AG04450 (cell line): ENCODE measurements around the gene ARFGAP1. TPM values are rescaled to one million over a fixed set of nuclear protein-coding genes. Genes with fewer than 3 reads are reported as not detected.

ENCODE experiments used
- CTCF ChIA-PET: fragments of 300-600, 350-600 bp; formaldehyde crosslinking; extraction: SDS; loops from one replicate; lab custom pipeline; 2022; ENCODE audit warnings: antibody characterized with exemption, inconsistent platforms; lab: Charles Lee
- POLR2A ChIA-PET: fragments of 350-600 bp; formaldehyde crosslinking; extraction: SDS; loops from one replicate; lab custom pipeline; 2021; ENCODE audit warnings: antibody characterized with exemption, inconsistent platforms; lab: Yijun Ruan, JAX
- DNase-seq: peaks from one replicate; pipeline ENCODE4 v3.0.0-alpha.2; 2011; ENCODE audit warnings: low read depth, low spot score
- H3K27ac ChIP-seq: one replicate; pipeline ENCODE4 v1.5.1; 2012; ENCODE audit warnings: low read depth, low read length, control low read depth
- H3K27me3 ChIP-seq: one replicate; pipeline ENCODE4 v1.6.0; 2012; ENCODE audit warnings: low read length; ENCODE audit not compliant: control insufficient read depth, insufficient read depth
- H3K4me3 ChIP-seq: 2 replicates; pipeline ENCODE4 v1.5.1; 2011; ENCODE audit warnings: mild to moderate bottlenecking, low read depth, low read length, control low read depth
- H3K9me3 ChIP-seq: 2 replicates; pipeline ENCODE4 v1.5.1; 2012; ENCODE audit warnings: low read length; ENCODE audit not compliant: control insufficient read depth, insufficient read depth
- polyA plus RNA-seq: library from polyadenylated mRNA; depleted of rRNA; stranded (reverse); fragments of >200 nt; gene quantifications from 2 replicates; pipeline ENCODE4 v1.2.3, GENCODE V29; 2011
- TF ChIP-seq, protein P1 (sequence below): IDR thresholded peaks from 2 replicates; pipeline ENCODE4 v1.5.1; 2011; ENCODE audit warnings: low read depth, low read length, control low read depth, inconsistent platforms

Gene ARFGAP1
- polyA plus RNA-seq, 1 experiment: 52.6 TPM

DNA sequence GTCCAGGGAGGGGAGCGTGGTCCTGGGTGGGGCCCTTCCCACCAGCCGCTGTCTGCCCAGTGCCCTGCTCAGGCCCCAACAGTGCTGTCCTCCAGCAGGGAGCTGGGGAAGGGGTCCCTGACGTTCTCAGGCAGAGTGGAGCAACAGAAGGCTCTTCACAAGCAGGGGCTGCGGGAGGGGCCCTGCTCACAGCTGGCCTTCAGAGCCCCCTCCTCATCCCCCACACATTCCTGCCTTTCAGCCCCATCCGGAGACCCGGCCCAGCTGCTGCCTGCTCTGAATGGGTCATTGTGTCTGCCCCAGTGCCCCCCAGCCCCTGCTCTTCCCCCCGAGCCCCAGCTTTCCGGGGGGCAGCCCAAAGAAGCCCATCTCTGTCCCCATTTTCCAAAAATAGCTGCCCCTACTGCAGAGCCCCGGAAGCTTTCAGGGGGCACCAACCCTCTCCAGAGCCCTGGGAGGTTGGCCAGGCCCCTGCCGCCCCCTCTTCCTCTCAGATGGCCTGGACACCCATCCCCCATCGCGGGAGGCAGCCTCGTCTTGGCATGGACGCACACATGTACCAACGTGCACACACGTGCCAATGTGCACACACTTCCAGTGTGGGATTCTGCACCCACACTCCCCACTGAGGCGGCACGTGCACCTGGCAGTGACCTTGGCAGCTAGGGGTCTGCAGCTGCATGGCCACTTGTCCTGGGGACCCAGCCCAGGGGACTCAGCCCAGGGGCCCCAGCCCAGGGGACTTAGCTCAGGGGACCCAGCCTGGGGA is 24.1 kb downstream of the ARFGAP1 start:
- peaks cover 7% of the 10 kb centered on the region for H3K9me3 ChIP-seq
- POLR2A ChIA-PET: interaction anchor here (0.6 to 0.7 kb wide), 3 partner anchors 15 to 575 kb away, joined by 3 to 4 read pairs (median 3); no protein-coding TSS in a partner anchor
- H3K27ac ChIP-seq: no peak overlapping the region
- H3K27me3 ChIP-seq: peaks cover 45% of the 10 kb centered on the region
- CTCF ChIA-PET: interaction anchor here (1.0 to 1.3 kb wide), 2 partner anchors 13 to 73 kb away, joined by 4 read pairs; no protein-coding TSS in a partner anchor
- TF ChIP-seq, protein P1, sequence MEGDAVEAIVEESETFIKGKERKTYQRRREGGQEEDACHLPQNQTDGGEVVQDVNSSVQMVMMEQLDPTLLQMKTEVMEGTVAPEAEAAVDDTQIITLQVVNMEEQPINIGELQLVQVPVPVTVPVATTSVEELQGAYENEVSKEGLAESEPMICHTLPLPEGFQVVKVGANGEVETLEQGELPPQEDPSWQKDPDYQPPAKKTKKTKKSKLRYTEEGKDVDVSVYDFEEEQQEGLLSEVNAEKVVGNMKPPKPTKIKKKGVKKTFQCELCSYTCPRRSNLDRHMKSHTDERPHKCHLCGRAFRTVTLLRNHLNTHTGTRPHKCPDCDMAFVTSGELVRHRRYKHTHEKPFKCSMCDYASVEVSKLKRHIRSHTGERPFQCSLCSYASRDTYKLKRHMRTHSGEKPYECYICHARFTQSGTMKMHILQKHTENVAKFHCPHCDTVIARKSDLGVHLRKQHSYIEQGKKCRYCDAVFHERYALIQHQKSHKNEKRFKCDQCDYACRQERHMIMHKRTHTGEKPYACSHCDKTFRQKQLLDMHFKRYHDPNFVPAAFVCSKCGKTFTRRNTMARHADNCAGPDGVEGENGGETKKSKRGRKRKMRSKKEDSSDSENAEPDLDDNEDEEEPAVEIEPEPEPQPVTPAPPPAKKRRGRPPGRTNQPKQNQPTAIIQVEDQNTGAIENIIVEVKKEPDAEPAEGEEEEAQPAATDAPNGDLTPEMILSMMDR: no peak
- H3K4me3 ChIP-seq: no peak overlapping the region
- DNase-seq: no peak

DNA sequence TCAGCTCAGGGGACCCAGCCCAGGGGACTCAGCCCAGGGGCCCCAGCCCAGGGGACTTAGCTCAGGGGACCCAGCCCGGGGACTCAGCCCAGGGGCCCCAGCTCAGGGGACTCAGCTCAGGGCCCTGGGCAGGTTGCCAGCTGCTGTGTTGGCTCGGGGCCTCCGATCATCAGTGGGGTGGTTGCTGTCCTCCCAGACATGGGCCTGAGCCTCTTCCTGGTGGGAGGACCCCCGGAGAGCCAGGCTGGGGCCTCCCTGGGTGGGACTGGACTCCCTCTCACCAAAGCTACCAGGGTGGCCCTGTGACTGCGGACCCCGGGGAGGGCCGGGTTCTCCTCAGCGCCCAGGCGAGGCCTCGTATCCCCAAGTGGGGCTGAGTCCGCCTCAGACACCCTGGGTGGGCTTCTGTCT is 24.8 kb downstream of the ARFGAP1 start:
- no peak overlapping the region for H3K27ac ChIP-seq
- H3K9me3 ChIP-seq: peaks cover 7% of the 10 kb centered on the region
- H3K4me3 ChIP-seq: no peak overlapping the region
- peaks cover 45% of the 10 kb centered on the region for H3K27me3 ChIP-seq
- ChIA-PET POLR2A (interaction anchor here (0.7 kb wide), 1 partner anchor 16 kb away, joined by 3 read pairs; no protein-coding TSS in a partner anchor), CTCF (interaction anchor here (1.0 to 1.3 kb wide), 2 partner anchors 12 to 74 kb away, joined by 4 read pairs; no protein-coding TSS in a partner anchor)
- DNase-seq: no peak
- TF ChIP-seq, protein P1: no peak

DNA sequence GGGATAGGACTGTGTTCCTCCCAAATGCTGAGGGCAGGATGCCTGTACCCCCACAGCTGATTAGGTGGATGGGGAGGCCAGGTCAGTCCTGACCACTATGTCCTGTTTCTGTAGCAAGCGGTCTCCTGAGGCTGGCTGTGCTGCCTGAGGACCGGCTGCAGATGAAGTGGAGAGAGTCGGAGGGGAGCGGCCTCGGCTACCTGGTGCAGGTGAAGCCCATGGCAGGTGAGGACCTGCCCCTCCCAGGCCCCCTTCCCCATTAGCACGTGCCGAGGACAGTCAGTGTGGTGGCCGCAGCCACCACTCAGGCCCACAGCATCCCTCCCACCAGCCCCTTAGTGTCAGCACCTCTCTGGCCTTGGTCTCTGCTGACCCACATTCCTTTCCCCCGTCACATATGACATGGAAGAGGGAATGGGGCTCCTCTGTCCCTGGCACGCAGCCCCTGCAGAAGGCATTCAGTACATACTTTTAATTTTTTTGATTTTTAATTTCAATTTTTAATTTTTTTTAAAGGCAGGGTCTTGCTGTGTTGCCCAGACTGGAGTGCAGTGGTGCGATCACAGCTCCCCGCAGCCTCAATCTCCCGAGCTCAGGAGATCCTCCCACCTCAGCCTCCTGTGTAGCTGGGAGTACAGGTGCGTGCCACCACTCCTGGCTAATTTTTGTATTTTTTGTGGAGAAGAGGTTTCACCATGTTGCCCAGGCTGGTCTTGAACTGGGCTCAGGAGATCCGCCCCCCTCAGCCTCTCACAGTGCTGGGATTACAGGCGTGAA is 25.4 kb downstream of the ARFGAP1 start:
- CTCF ChIA-PET: no interaction called here

DNA sequence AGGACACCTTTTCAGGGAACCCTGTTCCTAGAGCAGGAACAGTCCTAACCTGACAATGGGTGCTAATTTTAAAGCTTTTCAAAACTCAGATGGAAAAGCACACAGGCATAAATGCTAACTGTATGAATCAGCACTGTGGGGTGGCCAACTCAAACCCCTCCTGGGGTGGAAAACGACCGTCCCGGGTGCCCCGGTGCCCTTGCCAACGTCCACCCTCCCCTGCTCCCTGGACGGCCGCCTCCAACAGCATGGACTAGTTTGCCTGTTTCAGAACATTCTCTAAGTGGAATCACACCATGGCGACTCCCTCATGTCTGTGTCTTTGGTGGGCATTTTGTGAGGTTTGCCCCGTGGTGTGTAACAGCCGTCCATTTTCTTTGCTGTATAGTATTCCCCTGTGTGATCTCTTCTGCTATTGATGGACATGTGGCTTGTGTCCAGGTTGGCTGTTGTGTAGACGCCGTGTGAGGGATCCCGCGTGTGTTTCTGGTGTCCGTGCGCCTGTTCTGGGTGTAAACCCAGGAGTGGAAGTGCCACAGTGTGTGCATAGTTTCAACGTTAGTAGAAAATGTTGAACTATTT is 26.2 kb downstream of the ARFGAP1 start:
- H3K27me3 ChIP-seq: peaks cover 45% of the 10 kb centered on the region
- CTCF ChIA-PET: interaction anchor here (1.3 kb wide), 1 partner anchor 8 kb away, joined by 4 read pairs; no protein-coding TSS in a partner anchor
- H3K27ac ChIP-seq: no peak overlapping the region
- no peak for DNase-seq
- POLR2A ChIA-PET: no interaction called here
- H3K4me3 ChIP-seq: no peak overlapping the region
- TF ChIP-seq, protein P1: no peak
- peaks cover 7% of the 10 kb centered on the region for H3K9me3 ChIP-seq

More for the DNA sequence above, 25.4 kb downstream of the ARFGAP1 start:
- H3K9me3 ChIP-seq: peaks cover 7% of the 10 kb centered on the region
- H3K4me3 ChIP-seq: no peak overlapping the region
- DNase-seq: no peak
- H3K27ac ChIP-seq: no peak overlapping the region
- TF ChIP-seq, protein P1: no peak
- H3K27me3 ChIP-seq: peaks cover 45% of the 10 kb centered on the region
- POLR2A ChIA-PET: no interaction called here
